Tracheal epithelial cell (primary cell): Measurements from ENCODE around the gene RCCD1. TPM values are rescaled to one million over a fixed set of nuclear protein-coding genes. Genes with fewer than 3 reads are reported as not detected.

Experiments used
- total RNA-seq: library from RNA; depleted of rRNA; stranded (reverse); fragments of >200 nt; gene quantifications from 2 replicates; pipeline ENCODE4 v1.2.1, GENCODE V29; 2014

RCCD1 gene
- 14.2 and 17.5 TPM in 2 replicates for total RNA-seq

GRCh38 chr15:90954712-90955623 is at the start of gene RCCD1:
Gene RCCD1, plus strand, starts transcription at chr15:90954884. Its CDS starts 1,851 bp downstream, at chr15:90956735.

GRCh38 chr15:90931828-90932659 is 22.6 kb upstream of the RCCD1 start, which contains the start of gene HDDC3:
Gene HDDC3, minus strand, starts transcription at chr15:90932549. Its CDS starts 9 bp downstream, at chr15:90932540.

GRCh38 chr15:90934949-90935751 is 19.5 kb upstream of the RCCD1 start, which contains the start of gene UNC45A:
Gene UNC45A, plus strand, starts transcription at chr15:90935285. Its CDS starts 40 bp downstream, at chr15:90935325.

GRCh38 chr15:90994417-90995311 is 40.0 kb downstream of the RCCD1 start, which contains the start of gene PRC1:
Gene PRC1, minus strand, starts transcription at chr15:90994535. Its CDS starts 118 bp downstream, at chr15:90994417.

Other genes with a start within 250 kb of the RCCD1 start
- gene BLM, start 237.5 kb upstream of the RCCD1 start, total RNA-seq, result 0.85 and 1.2 TPM in 2 replicates
- gene FURIN, start 86.3 kb upstream of the RCCD1 start, total RNA-seq, result 36.2 and 71.3 TPM in 2 replicates
- gene FES, start 70.4 kb upstream of the RCCD1 start, total RNA-seq, result 3.2 and 7.0 TPM in 2 replicates
- 16.0 and 16.4 TPM in 2 replicates for gene MAN2A2, start 51.6 kb upstream of the RCCD1 start, total RNA-seq
- gene HDDC3, start 22.3 kb upstream of the RCCD1 start, total RNA-seq, result 19.3 and 26.6 TPM in 2 replicates
- 50.3 and 93.3 TPM in 2 replicates for gene UNC45A, start 19.6 kb upstream of the RCCD1 start, total RNA-seq
- gene PRC1, start 39.7 kb downstream of the RCCD1 start, total RNA-seq, result 8.1 and 23.9 TPM in 2 replicates
- gene VPS33B, start 67.7 kb downstream of the RCCD1 start, total RNA-seq, result 12.4 and 13.0 TPM in 2 replicates
- under 0.01 and 0.24 TPM in 2 replicates for gene SV2B, start 145.4 kb downstream of the RCCD1 start, total RNA-seq